Measurements from ENCODE around the gene PNCK. TPM values are rescaled to one million over a fixed set of nuclear protein-coding genes. Genes with fewer than 3 reads are reported as not detected.
"Not testable (repeated sequence)": the region's sequence is repeated elsewhere in the genome, so short reads cannot be mapped to it uniquely, and the experiment has no call there.

The PNCK gene
- total RNA-seq, 3 donors from 2014 or later = 0.48 to 1.3 (median 0.73) TPM

DNA sequence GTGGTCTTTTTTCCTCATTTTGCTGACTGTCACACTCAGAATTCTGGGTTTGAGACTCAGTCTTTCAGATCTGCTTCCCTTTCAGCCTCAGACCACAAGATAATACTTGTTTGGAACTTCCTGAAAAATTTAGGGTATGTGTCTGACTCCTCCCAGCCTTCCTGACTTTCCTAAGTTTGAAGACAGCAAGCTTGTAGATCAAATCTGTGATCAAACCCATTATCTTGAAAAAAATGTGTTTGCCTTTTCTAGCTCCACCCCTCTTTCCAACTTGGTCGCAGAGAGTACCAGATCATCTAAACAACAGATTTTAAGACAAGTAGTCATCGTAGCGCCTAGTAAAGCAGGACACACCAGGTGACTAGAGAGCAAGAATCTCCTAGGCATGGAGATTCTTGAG is 40.6 kb upstream of the PNCK start:
- H3K4me1 ChIP-seq = no peaks in the 10 kb centered on the region
- H3K27me3 ChIP-seq = peaks cover 0 to 9% of the 10 kb centered on the region in 2 donors
- intact Hi-C loops (cut with DNase I; ENCODE audit: low total_unique reads) = no loop called here
- no peak overlapping the region for H3K27ac ChIP-seq
- no peaks in the 10 kb centered on the region for H3K36me3 ChIP-seq
- TF ChIP-seq POLR2AphosphoS5 (IDR thresholded peaks at IDR 0.05) (no peak), POLR2A (IDR thresholded peaks at IDR 0.05) (no peak), CTCF (IDR thresholded peaks at IDR 0.05) (no peak)
- DNase-seq (ENCODE audit: low spot score in 2 of 2) = no peak
- H3K9me3 ChIP-seq = no peaks in the 10 kb centered on the region
- H3K4me3 ChIP-seq = no peak overlapping the region

GRCh38 chrX:153709726-153710674 is 36.4 kb upstream of the PNCK start:
- Histone ChIP-seq H3K27ac (no peak overlapping the region), H3K4me3 (no peak overlapping the region), H3K4me1 (no peaks in the 10 kb centered on the region), H3K9me3 (no peaks in the 10 kb centered on the region), H3K36me3 (no peaks in the 10 kb centered on the region), H3K27me3 (peaks cover 0 to 13% of the 10 kb centered on the region in 2 donors)
- no peak for DNase-seq (ENCODE audit: low spot score in 2 of 2)
- intact Hi-C loops (cut with DNase I; ENCODE audit: low total_unique reads) = no loop called here
- TF ChIP-seq POLR2AphosphoS5 (IDR thresholded peaks at IDR 0.05) (no peak), CTCF (IDR thresholded peaks at IDR 0.05) (no peak), POLR2A (IDR thresholded peaks at IDR 0.05) (no peak)

DNA sequence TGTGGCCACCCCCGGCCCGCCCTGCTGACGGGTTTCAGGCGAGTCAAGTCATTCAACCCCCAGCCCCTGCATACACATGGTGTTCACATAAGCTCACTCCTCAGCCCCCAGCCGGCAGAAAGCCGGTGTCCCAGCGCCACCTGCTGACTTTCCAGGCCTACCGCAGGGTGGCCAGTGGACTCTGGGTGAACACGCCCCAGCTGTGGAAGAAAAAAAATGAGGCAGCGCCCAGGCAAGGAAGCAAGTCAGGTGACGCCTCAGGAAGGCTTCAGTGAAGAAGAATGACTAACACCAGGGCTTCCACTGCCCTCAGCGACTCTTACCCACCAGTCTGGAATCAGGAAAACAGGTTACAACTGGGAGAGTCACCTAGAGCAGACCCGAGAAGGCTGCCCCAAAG is 34.8 kb upstream of the PNCK start:
- intact Hi-C loops (cut with DNase I; ENCODE audit: low total_unique reads) = no loop called here
- peak in 1 of 2 donors; percentile 61 for DNase-seq (ENCODE audit: low spot score in 2 of 2)
- peak; percentile 34 to 60 (median 47) for TF ChIP-seq CTCF (IDR thresholded peaks at IDR 0.05)
- no peak for TF ChIP-seq POLR2AphosphoS5 (IDR thresholded peaks at IDR 0.05)
- H3K9me3 ChIP-seq = no peaks in the 10 kb centered on the region
- H3K36me3 ChIP-seq = no peaks in the 10 kb centered on the region
- H3K27ac ChIP-seq = peak overlapping the region in 1 of 2 donors; percentile 63
- no peaks in the 10 kb centered on the region for H3K4me1 ChIP-seq
- H3K4me3 ChIP-seq = no peak overlapping the region
- peaks cover 0 to 13% of the 10 kb centered on the region in 2 donors for H3K27me3 ChIP-seq

DNA sequence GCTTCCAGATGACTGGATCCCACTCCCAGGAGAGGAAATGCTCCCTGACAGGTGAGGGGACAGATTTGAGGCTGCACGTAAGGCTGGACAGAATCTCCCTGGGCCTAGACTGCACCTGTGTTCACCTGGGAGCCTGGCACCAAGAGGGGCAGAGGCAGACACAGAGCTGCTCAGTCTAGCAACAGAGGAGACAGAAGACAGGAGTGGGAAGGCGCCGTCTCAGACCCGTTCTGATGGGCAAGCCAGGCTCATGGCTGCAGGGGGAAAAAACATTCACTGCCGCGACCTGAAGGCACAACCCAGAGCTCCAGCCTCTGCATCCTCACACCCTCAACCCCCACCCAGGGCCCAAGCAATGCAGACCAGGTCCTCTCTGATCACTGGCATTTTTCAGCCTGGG is 33.8 kb upstream of the PNCK start:
- Histone ChIP-seq H3K27me3 (peaks cover 3 to 13% of the 10 kb centered on the region in 2 donors), H3K9me3 (no peaks in the 10 kb centered on the region), H3K36me3 (no peaks in the 10 kb centered on the region), H3K4me1 (no peaks in the 10 kb centered on the region), H3K27ac (no peak overlapping the region), H3K4me3 (no peak overlapping the region)
- TF ChIP-seq POLR2A (IDR thresholded peaks at IDR 0.05) (no peak), POLR2AphosphoS5 (IDR thresholded peaks at IDR 0.05) (no peak), CTCF (IDR thresholded peaks at IDR 0.05) (no peak)
- intact Hi-C loops (cut with DNase I; ENCODE audit: low total_unique reads) = no loop called here
- DNase-seq (ENCODE audit: low spot score in 2 of 2) = no peak

DNA sequence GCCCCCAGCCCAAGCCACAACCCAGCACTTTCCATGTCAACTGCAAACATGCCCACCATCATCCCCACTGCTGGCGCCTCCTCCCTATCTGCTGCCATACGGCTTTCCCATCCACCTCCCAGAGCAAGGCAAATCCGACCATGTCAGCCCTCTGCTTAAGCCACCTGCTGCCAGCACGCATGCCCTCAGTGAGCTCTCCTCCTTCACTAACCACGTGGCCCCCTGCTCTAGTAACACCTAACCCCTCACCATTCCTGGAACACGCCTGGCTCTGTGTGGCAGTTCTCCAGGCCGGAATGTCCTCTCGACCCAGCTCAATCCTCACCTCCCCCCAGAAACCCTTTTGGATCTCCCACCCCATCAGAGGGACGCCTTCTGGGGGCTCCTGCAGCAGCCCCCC is 33.2 kb upstream of the PNCK start:
- Histone ChIP-seq H3K27ac (no peak overlapping the region), H3K4me1 (no peaks in the 10 kb centered on the region)

DNA sequence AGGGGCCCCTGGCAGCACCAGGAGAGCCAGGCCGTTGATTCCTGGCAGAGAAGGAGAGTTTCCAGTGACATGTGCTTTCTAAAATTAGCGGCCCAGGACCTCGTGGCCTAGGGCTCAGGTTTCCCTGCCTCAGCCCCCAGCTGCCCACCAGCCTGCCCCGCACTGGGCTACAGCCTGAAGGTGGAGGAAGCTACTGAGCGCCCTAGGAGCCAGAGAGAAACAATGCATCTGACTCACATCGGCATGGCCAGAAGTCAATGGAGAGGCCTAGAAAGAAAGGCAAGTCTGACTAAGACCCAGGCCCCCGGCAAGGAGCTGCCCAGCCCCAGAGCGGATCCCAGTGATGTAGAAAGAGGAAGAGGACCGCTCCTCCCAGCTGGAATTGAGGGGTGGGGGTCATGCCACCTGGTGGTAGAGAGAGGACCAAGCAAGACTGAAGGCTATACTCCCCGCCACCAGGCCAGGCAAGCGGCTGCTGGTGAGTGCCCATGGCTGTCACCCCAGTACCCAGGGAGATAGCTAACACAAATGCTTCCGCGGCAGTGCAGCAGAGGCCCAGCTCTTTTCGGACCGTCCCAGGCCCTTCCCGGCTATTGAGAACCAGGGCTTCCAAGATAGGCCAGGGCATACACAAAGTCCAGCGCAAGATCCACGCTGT is 31.9 kb upstream of the PNCK start:
- intact Hi-C loops (cut with DNase I; ENCODE audit: low total_unique reads); H3K27ac ChIP-seq; H3K9me3 ChIP-seq: not testable (repeated sequence)

More for the DNA sequence above, 33.2 kb upstream of the PNCK start:
- peaks cover 3 to 18% of the 10 kb centered on the region in 2 donors for H3K27me3 ChIP-seq
- no peak overlapping the region for H3K4me3 ChIP-seq
- DNase-seq (ENCODE audit: low spot score in 2 of 2) = no peak
- TF ChIP-seq POLR2AphosphoS5 (IDR thresholded peaks at IDR 0.05) (no peak), CTCF (IDR thresholded peaks at IDR 0.05) (no peak), POLR2A (IDR thresholded peaks at IDR 0.05) (no peak)
- no peaks in the 10 kb centered on the region for H3K36me3 ChIP-seq
- intact Hi-C loops (cut with DNase I; ENCODE audit: low total_unique reads) = no loop called here
- no peaks in the 10 kb centered on the region for H3K9me3 ChIP-seq

GRCh38 chrX:153704631-153705402 is 31.2 kb upstream of the PNCK start:
- H3K27me3 ChIP-seq = peaks cover 3 to 23% of the 10 kb centered on the region in 2 donors
- peak overlapping the region in 1 of 2 donors; percentile 19 for H3K27ac ChIP-seq
- H3K9me3 ChIP-seq; DNase-seq (ENCODE audit: low spot score in 2 of 2); H3K4me1 ChIP-seq; H3K4me3 ChIP-seq; intact Hi-C loops (cut with DNase I; ENCODE audit: low total_unique reads); H3K36me3 ChIP-seq: not testable (repeated sequence)

More for the DNA sequence above, 31.9 kb upstream of the PNCK start:
- peaks cover 3 to 21% of the 10 kb centered on the region in 2 donors for H3K27me3 ChIP-seq
- not testable (repeated sequence) for DNase-seq (ENCODE audit: low spot score in 2 of 2); H3K4me1 ChIP-seq; H3K4me3 ChIP-seq; H3K36me3 ChIP-seq

Data from breast epithelium (tissue), 4 donors.